Measurements from ENCODE around the gene MYG1. TPM values are rescaled to one million over a fixed set of nuclear protein-coding genes. Genes with fewer than 3 reads are reported as not detected.
A peak's percentile ranks its signal among the peaks of the same experiment; 100 is the strongest.

The MYG1 gene
- total RNA-seq, 4 donors from 2014 or later, result 38.2 to 54.6 (median 46.3) TPM

DNA sequence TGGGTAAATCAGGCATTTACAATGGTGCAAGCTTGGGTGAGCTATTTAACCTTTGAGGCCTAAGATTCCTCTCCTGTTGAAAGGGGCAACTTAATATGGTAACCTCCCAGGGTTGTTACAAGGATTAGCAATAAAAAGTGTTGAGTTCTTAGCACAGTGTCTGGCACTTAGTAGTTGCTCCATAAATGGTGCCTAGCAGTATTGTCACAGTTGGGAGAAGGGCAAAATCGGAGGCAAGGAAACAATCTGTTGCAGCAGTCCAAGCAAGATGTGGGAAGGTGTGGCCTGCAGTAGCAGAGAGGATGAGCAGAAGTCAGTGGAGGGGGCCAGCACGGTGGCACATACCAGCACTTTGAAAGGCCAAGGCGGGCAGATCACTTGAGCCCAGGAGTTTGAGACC, 44.0 kb downstream of the MYG1 start:
- H3K36me3 ChIP-seq, result no peaks in the 10 kb centered on the region
- no peak for DNase-seq (ENCODE audit: low spot score in 2 of 2)
- H3K4me3 ChIP-seq, result no peak overlapping the region
- TF ChIP-seq POLR2A (IDR thresholded peaks at IDR 0.05) (no peak), POLR2AphosphoS5 (IDR thresholded peaks at IDR 0.05) (no peak)
- TF ChIP-seq, protein P1, sequence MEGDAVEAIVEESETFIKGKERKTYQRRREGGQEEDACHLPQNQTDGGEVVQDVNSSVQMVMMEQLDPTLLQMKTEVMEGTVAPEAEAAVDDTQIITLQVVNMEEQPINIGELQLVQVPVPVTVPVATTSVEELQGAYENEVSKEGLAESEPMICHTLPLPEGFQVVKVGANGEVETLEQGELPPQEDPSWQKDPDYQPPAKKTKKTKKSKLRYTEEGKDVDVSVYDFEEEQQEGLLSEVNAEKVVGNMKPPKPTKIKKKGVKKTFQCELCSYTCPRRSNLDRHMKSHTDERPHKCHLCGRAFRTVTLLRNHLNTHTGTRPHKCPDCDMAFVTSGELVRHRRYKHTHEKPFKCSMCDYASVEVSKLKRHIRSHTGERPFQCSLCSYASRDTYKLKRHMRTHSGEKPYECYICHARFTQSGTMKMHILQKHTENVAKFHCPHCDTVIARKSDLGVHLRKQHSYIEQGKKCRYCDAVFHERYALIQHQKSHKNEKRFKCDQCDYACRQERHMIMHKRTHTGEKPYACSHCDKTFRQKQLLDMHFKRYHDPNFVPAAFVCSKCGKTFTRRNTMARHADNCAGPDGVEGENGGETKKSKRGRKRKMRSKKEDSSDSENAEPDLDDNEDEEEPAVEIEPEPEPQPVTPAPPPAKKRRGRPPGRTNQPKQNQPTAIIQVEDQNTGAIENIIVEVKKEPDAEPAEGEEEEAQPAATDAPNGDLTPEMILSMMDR (IDR thresholded peaks at IDR 0.05), result no peak
- peaks cover 9% of the 10 kb centered on the region for H3K27me3 ChIP-seq
- H3K27ac ChIP-seq, result no peak overlapping the region
- H3K4me1 ChIP-seq, result peaks cover 19% of the 10 kb centered on the region
- no peaks in the 10 kb centered on the region for H3K9me3 ChIP-seq
- WGBS, result 56% methylated on average over 3 of the region's 3 CpGs

DNA sequence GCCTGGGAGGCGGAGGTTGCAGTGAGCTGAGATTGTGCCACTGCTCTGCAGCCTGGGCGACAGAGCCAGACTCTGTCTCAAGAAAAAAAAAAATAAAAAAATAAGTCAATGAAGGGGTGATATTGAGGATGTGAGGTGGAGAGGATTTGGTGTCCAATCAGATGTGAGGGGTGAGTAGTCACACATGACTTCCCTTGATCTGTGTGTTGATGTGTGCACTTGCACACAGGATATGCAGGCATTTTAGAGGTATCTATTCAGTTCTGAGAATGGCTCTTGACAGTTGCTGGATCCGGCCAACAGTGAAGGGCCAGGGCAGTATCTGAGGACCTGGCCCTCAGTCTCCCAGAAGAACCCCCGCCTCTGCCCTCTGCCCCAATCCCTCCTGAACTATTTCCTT, 44.5 kb downstream of the MYG1 start:
- Histone ChIP-seq H3K27ac (no peak overlapping the region), H3K36me3 (no peaks in the 10 kb centered on the region), H3K27me3 (peaks cover 4% of the 10 kb centered on the region), H3K9me3 (no peaks in the 10 kb centered on the region), H3K4me3 (peak overlapping the region; percentile 82), H3K4me1 (peaks cover 19% of the 10 kb centered on the region)
- DNase-seq (ENCODE audit: low spot score in 2 of 2), result no peak
- no peak for TF ChIP-seq POLR2A (IDR thresholded peaks at IDR 0.05)
- TF ChIP-seq POLR2AphosphoS5 (IDR thresholded peaks at IDR 0.05), result no peak
- no peak for TF ChIP-seq EP300 (IDR thresholded peaks at IDR 0.05)
- TF ChIP-seq, protein P1 (IDR thresholded peaks at IDR 0.05), result no peak
- 95% methylated on average over 4 of the region's 4 CpGs for WGBS

DNA sequence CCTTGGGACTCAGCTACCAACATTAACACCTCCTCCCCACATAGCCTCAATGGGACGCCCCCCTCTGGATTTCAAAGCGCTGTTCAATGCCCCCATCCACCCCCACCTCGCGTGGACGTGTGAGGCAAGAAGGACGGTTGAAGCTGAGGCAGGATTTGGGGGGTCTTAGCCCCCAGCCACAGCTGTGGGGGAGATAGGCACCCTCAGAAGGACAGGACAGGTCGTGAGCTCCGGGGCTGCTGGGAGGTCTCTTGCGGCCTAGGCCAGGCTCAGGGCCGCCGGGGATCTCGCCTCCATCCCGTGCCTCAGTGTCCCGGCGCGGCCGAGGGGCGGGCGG, 45.0 kb downstream of the MYG1 start:
- peaks cover 19% of the 10 kb centered on the region for H3K4me1 ChIP-seq
- H3K9me3 ChIP-seq, result no peaks in the 10 kb centered on the region
- H3K36me3 ChIP-seq, result no peaks in the 10 kb centered on the region
- peak overlapping the region; percentile 82 for H3K4me3 ChIP-seq
- 6% methylated on average over 7 of the region's 19 CpGs for WGBS
- DNase-seq (ENCODE audit: low spot score in 2 of 2), result no peak
- H3K27me3 ChIP-seq, result no peaks in the 10 kb centered on the region
- TF ChIP-seq POLR2A (IDR thresholded peaks at IDR 0.05) (no peak), EP300 (IDR thresholded peaks at IDR 0.05) (no peak), POLR2AphosphoS5 (IDR thresholded peaks at IDR 0.05) (no peak)
- TF ChIP-seq, protein P1 (IDR thresholded peaks at IDR 0.05), result no peak
- peak overlapping the region; percentile 70 for H3K27ac ChIP-seq

DNA sequence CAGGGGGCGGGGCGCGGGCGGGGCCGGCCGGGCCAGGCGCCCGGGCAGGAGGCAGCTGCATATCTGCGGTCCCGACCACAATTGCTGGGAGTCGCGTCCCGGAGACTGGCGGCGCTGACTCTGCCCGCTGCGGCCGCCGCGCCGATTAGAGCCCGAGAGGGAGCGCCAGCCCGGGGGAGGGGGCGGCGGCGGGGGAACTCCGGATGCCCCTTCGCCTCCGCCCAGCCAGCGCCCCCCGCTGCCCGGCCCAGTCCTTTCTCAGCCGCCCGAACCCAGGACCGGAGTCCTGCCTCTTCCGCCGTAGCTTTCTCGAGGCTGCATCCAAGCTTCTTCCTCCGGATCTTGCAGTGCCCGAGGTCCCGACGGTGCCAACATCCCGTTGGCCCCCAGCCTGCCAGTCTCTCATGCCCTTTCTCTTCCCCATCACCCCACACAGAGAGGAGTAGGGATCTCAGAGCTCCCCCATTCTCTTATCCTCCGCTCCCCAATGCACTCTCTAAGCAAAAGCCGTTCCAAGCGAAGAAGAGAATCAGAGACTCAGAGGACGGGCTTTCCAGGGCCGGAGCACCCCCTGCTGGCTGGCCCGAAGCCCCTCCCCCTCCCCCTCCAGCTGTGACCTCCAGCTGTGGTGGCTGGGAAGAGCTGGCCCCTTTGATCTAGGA, 45.5 kb downstream of the MYG1 start:
- H3K4me1 ChIP-seq, result peaks cover 19% of the 10 kb centered on the region
- peak overlapping the region; percentile 70 for H3K27ac ChIP-seq
- no peaks in the 10 kb centered on the region for H3K9me3 ChIP-seq
- TF ChIP-seq, protein P1 (IDR thresholded peaks at IDR 0.05), result peak; percentile 50 to 73
- no peak for TF ChIP-seq POLR2A (IDR thresholded peaks at IDR 0.05)
- H3K36me3 ChIP-seq, result no peaks in the 10 kb centered on the region
- DNase-seq (ENCODE audit: low spot score in 2 of 2), result peak; percentile 86 to 89
- under 1% methylated on average over 30 of the region's 50 CpGs for WGBS
- no peaks in the 10 kb centered on the region for H3K27me3 ChIP-seq
- peak overlapping the region; percentile 82 for H3K4me3 ChIP-seq

DNA sequence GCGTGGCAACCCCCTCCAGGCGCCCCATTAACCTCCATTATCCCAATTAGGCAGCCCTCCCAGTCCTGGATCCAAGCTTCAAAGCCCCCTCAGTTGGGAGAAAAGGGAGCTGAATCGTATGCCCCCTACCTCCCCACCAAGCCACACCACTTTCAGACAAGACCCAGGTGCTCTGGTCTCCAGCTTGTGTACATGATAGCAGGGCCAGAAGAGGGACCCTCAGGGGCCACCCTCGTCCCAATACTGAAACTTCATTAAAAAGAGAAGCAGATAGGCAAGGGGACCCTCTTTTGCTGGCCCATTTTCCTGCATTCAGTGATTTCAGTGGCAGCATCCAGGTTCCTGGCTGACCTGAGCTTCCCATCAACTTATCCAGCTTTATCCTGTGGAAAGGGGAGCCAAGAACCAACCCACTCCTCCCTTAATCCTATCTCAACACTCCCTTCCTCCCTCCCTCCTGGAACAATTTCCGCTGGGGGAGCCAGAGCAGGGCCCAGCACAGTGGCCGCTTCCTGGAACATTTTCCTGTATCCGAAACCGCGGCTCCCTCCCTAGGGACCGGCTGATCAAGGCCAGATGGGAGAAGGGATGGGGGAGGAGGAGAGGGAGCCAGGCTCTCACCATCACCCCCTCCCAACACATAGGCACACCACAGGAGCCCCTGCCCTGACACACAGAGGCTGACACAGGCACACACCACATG, 46.1 kb downstream of the MYG1 start:
- H3K27me3 ChIP-seq, result no peaks in the 10 kb centered on the region
- H3K9me3 ChIP-seq, result no peaks in the 10 kb centered on the region
- peak overlapping the region; percentile 70 for H3K27ac ChIP-seq
- 46% methylated on average over 8 of the region's 10 CpGs for WGBS
- peaks cover 19% of the 10 kb centered on the region for H3K4me1 ChIP-seq
- H3K36me3 ChIP-seq, result no peaks in the 10 kb centered on the region
- TF ChIP-seq, protein P1 (IDR thresholded peaks at IDR 0.05), result no peak
- no peak for TF ChIP-seq EP300 (IDR thresholded peaks at IDR 0.05)
- TF ChIP-seq POLR2AphosphoS5 (IDR thresholded peaks at IDR 0.05), result no peak
- no peak for TF ChIP-seq POLR2A (IDR thresholded peaks at IDR 0.05)
- peak overlapping the region; percentile 82 for H3K4me3 ChIP-seq
- no peak for DNase-seq (ENCODE audit: low spot score in 2 of 2)

Data from suprapubic skin (tissue), 4 donors.